Stomach (tissue), 9 donors: Measurements from ENCODE around the gene ERCC6. TPM values are rescaled to one million over a fixed set of nuclear protein-coding genes. Genes with fewer than 3 reads are reported as not detected.

ENCODE experiments used
- DNase-seq, 2 donors: peaks; one replicate each; pipeline versions ENCODE4 v3.0.0 to v3.0.0-alpha.2; 2013 to 2019
- H3K27ac ChIP-seq, 5 donors: fragments of 200-600 bp in 4 of 5; sonication (generic) in 4 of 5; one replicate each; pipeline ENCODE4 v1.5.1; 2013 to 2019; ENCODE audit warnings: mild to moderate bottlenecking in 1 of 5, moderate library complexity in 1 of 5
- H3K27me3 ChIP-seq, 3 donors: fragments of 200-600 bp; sonication (generic); one replicate each; pipeline ENCODE4 v1.5.1; 2017 to 2019; ENCODE audit warnings: mixed run types in 1 of 3
- H3K36me3 ChIP-seq, 4 donors: fragments of 200-600 bp; sonication (generic); 1 replicate in 3 of 4; 2 replicates in 1 of 4; pipeline ENCODE4 v1.5.1; 2016 to 2019
- H3K4me1 ChIP-seq, 4 donors: fragments of 200-600 bp; sonication (generic); one replicate each; pipeline ENCODE4 v1.5.1; 2016 to 2019
- H3K4me3 ChIP-seq, 4 donors: fragments of 200-600 bp; sonication (generic) in 3 of 4; one replicate each; pipeline ENCODE4 v1.5.1; 2016 to 2019; ENCODE audit warnings: mild to moderate bottlenecking in 1 of 4
- H3K9me3 ChIP-seq, 4 donors: fragments of 200-600 bp; sonication (generic); one replicate each; pipeline ENCODE4 v1.5.1; 2016 to 2019
- CTCF ChIP-seq, 7 experiments: fragments of 450-650 bp in 4 of 7; fragments of 200-600 bp in 3 of 7; sonication (generic) in 3 of 7; IDR thresholded peaks; one replicate each; pipeline ENCODE4 v1.5.1; 2016 to 2019; ENCODE audit warnings: antibody characterized with exemption in 7 of 7, control low read depth in 2 of 7, mild to moderate bottlenecking in 1 of 7
- EP300 ChIP-seq: sonication (generic); formaldehyde crosslinking; IDR thresholded peaks from one replicate; pipeline ENCODE4 v1.6.1; 2017; ENCODE audit warnings: antibody characterized with exemption
- POLR2A ChIP-seq, 4 donors: fragments of 450-650 bp; IDR thresholded peaks; one replicate each; pipeline ENCODE4 v1.6.1; 2016; ENCODE audit warnings: antibody characterized with exemption in 4 of 4, control low read depth in 2 of 4, mild to moderate bottlenecking in 1 of 4, moderate library complexity in 1 of 4
- POLR2AphosphoS5 ChIP-seq, 3 donors: sonication (generic); formaldehyde crosslinking; IDR thresholded peaks; one replicate each; pipeline ENCODE4 v1.6.1; 2016; ENCODE audit warnings: antibody characterized with exemption in 3 of 3
- WGBS, 5 donors: extraction: QIAGEN DNeasy Blood & Tissue Kit in 3 of 5; methylation state at CpG; one replicate each; pipeline versions ENCODE4 v1.1.5 to v1.1.7; 2013 to 2018; 5-methylcytosine and 5-hydroxymethylcytosine counted together
- intact Hi-C: fragments of 100-400 bp; cut with DNase I; formaldehyde crosslinking; loops from one replicate; pipeline ENCODE4 v1.15.1; 2023; ENCODE audit warnings: low total_unique reads
- polyA plus RNA-seq, 3 donors: library from polyadenylated mRNA; stranded (reverse); fragments of 200-250 nt; gene quantifications; one replicate each; pipeline ENCODE4 v1.2.3, GENCODE V29; 2013
- total RNA-seq, 5 donors: library from RNA; depleted of rRNA; stranded (reverse); fragments of >200 nt; gene quantifications; one replicate each; pipeline versions ENCODE4 v1.1.0 to v1.2.3, GENCODE V29; 2014 to 2016
- donor health status: healthy with polysubstance abuse.
- donor health status: Bipolar disorder and iron deficiency.
- donor health status: healthy.

ERCC6 gene
- total and polyA plus RNA-seq, 8 donors, result 2.0 to 33.8 (median 9.7) TPM

- Histone ChIP-seq H3K4me1 (peaks cover 0 to under 1% (median 0%) of the 10 kb centered on the region in 4 donors), H3K36me3 (peaks cover 20 to 88% (median 86%) of the 10 kb centered on the region in 4 donors), H3K27ac (no peak overlapping the region), H3K4me3 (no peak overlapping the region), H3K9me3 (no peaks in the 10 kb centered on the region), H3K27me3 (no peaks in the 10 kb centered on the region)
- 67 to 83% (median 72%) methylated on average over 2 of the region's 2 CpGs for WGBS, 5 donors
- DNase-seq, result no peak
- intact Hi-C loops, result no loop called here
- TF ChIP-seq POLR2AphosphoS5 (IDR thresholded peaks at IDR 0.05) (no peak), POLR2A (IDR thresholded peaks at IDR 0.05) (no peak), EP300 (no peak), CTCF (IDR thresholded peaks at IDR 0.05) (no peak)
Measured at GRCh38 chr10:49528977-49529506, 9.9 kb downstream of the ERCC6 start.

- no peak overlapping the region for H3K4me3 ChIP-seq
- no peaks in the 10 kb centered on the region for H3K4me1 ChIP-seq
- H3K27ac ChIP-seq, result no peak overlapping the region
- H3K27me3 ChIP-seq, result no peaks in the 10 kb centered on the region
- H3K36me3 ChIP-seq, result peaks cover 26 to 100% (median 98%) of the 10 kb centered on the region in 4 donors
- intact Hi-C loops, result no loop called here
- WGBS, 5 donors, result 81 to 97% (median 94%) methylated on average over 4 of the region's 4 CpGs
- H3K9me3 ChIP-seq, result no peaks in the 10 kb centered on the region
- DNase-seq, result no peak
- TF ChIP-seq POLR2AphosphoS5 (IDR thresholded peaks at IDR 0.05), result no peak
- TF ChIP-seq POLR2A (IDR thresholded peaks at IDR 0.05), result no peak
- TF ChIP-seq CTCF (IDR thresholded peaks at IDR 0.05), result no peak
- TF ChIP-seq EP300, result no peak
Measured at GRCh38 chr10:49527850-49528249, 11.1 kb downstream of the ERCC6 start.

DNA sequence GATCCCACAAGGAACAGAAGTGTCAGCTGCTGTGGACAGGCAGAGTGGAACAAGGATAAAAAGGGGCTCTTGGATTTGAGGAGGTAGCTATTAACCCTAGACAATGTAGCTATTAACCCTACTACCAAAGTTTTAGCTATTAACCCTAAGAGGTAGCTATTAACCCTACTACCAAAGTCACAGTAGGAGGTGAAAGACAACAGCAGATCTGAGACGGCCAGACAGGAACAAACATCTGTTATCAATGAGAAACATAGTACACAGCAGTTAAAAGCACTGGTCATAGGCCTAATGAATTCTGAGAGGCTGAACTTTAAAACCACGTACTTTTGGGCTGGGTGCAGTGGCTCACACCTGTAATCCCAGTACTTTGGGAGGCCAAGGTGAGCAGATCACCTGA lies 11.9 kb downstream of the ERCC6 start:
- intact Hi-C loops, result no loop called here
- Histone ChIP-seq H3K27ac (no peak overlapping the region), H3K4me1 (no peaks in the 10 kb centered on the region), H3K36me3 (peaks cover 21 to 100% (median 98%) of the 10 kb centered on the region in 4 donors), H3K4me3 (no peak overlapping the region), H3K9me3 (no peaks in the 10 kb centered on the region), H3K27me3 (no peaks in the 10 kb centered on the region)
- no peak for DNase-seq
- TF ChIP-seq EP300, result no peak
- TF ChIP-seq POLR2AphosphoS5 (IDR thresholded peaks at IDR 0.05), result no peak
- TF ChIP-seq POLR2A (IDR thresholded peaks at IDR 0.05), result no peak
- no peak for TF ChIP-seq CTCF (IDR thresholded peaks at IDR 0.05)
- WGBS, 5 donors, result 61 to 75% (median 64%) methylated on average over 2 of the region's 2 CpGs

GRCh38 chr10:49526619-49527018 lies 12.3 kb downstream of the ERCC6 start:
- Histone ChIP-seq H3K4me1 (no peaks in the 10 kb centered on the region), H3K27me3 (no peaks in the 10 kb centered on the region), H3K4me3 (no peak overlapping the region), H3K9me3 (no peaks in the 10 kb centered on the region), H3K27ac (no peak overlapping the region), H3K36me3 (peaks cover 18 to 100% (median 98%) of the 10 kb centered on the region in 4 donors)
- TF ChIP-seq POLR2A (IDR thresholded peaks at IDR 0.05), result no peak
- no peak for TF ChIP-seq EP300
- no peak for TF ChIP-seq CTCF (IDR thresholded peaks at IDR 0.05)
- no peak for TF ChIP-seq POLR2AphosphoS5 (IDR thresholded peaks at IDR 0.05)
- no peak for DNase-seq
- 60 to 83% (median 71%) methylated on average over 2 of the region's 2 CpGs for WGBS, 5 donors
- intact Hi-C loops, result no loop called here
